K562 (cell line): Measurements from ENCODE around the gene SREBF1. TPM values are rescaled to one million over a fixed set of nuclear protein-coding genes. Genes with fewer than 3 reads are reported as not detected.

ENCODE experiments used
- AFF4 ChIP-seq: sonication (generic); formaldehyde crosslinking; IDR thresholded peaks from 2 replicates; pipeline ENCODE4 v1.8.0; 2023; ENCODE audit warnings: mild to moderate bottlenecking, missing genetic modification reagents
- ARID1B ChIP-seq: fragments of 450-650 bp; IDR thresholded peaks from 2 replicates; pipeline ENCODE4 v1.6.1; 2016; ENCODE audit warnings: antibody characterized with exemption, mild to moderate bottlenecking, inconsistent platforms
- DMBX1 ChIP-seq: fragments of 250-450 bp; sonication (Bioruptor Pico); IDR thresholded peaks from 2 replicates; pipeline ENCODE4 v1.8.0; 2022; ENCODE audit warnings: inconsistent platforms, mild to moderate bottlenecking, moderate library complexity, borderline replicate concordance
- GATA2 ChIP-seq: sonication (generic); formaldehyde crosslinking; IDR thresholded peaks from 2 replicates; pipeline ENCODE4 v1.4.0; 2020; ENCODE audit warnings: mild to moderate bottlenecking, missing genetic modification reagents
- HMBOX1 ChIP-seq: sonication (generic); IDR thresholded peaks from 2 replicates; pipeline ENCODE4 v1.6.1; 2016
- MYC ChIP-seq, 2 experiments: fragments of 250-450 bp in 1 of 2; sonication (Bioruptor Pico) in 1 of 2; IDR thresholded peaks; 2 replicates each; pipeline versions ENCODE4 v1.5.1 to v1.6.1; 2012 to 2021; ENCODE audit warnings: low read depth in 2 of 2, borderline replicate concordance in 1 of 2, improper control_type of control experiment in 1 of 2, low read length in 1 of 2, mild to moderate bottlenecking in 1 of 2, moderate library complexity in 1 of 2
- NFXL1 ChIP-seq: fragments of 450-650 bp; formaldehyde crosslinking; IDR thresholded peaks from 2 replicates; pipeline ENCODE4 v1.4.0; 2021; ENCODE audit warnings: mild to moderate bottlenecking
- NR2C2 ChIP-seq, 2 experiments: fragments of 200-800 bp in 1 of 2; sonication (Bioruptor generic) in 1 of 2; sonication (generic) in 1 of 2; formaldehyde crosslinking in 1 of 2; IDR thresholded peaks; 2 replicates each; pipeline versions ENCODE4 v1.6.1 to v1.8.0; 2016 to 2022; ENCODE audit warnings: mild to moderate bottlenecking in 1 of 2, missing compliant biosample characterization in 1 of 2, missing genetic modification characterization in 1 of 2, missing genetic modification reagents in 1 of 2
- OTX1 ChIP-seq: fragments of 450-650 bp; formaldehyde crosslinking; IDR thresholded peaks from 2 replicates; pipeline ENCODE4 v1.4.0; 2022; ENCODE audit warnings: mild to moderate bottlenecking
- PHF8 ChIP-seq: fragments of 200-600 bp; sonication (generic); IDR thresholded peaks from 2 replicates; pipeline ENCODE4 v1.6.1; 2012; ENCODE audit warnings: mixed run types, mild to moderate bottlenecking, inconsistent platforms, low read length, moderate library complexity, borderline replicate concordance
- RBFOX2 ChIP-seq: fragments of 200-400 bp; formaldehyde crosslinking; IDR thresholded peaks from 2 replicates; pipeline ENCODE4 v1.6.1; 2017; ENCODE audit warnings: low read depth, mild to moderate bottlenecking, low read length, moderate library complexity
- SP2 ChIP-seq: IDR thresholded peaks from 2 replicates; pipeline ENCODE4 v1.6.1; 2011; ENCODE audit warnings: mild to moderate bottlenecking, low read depth, low read length, moderate library complexity; ENCODE audit not compliant: poor library complexity, severe bottlenecking; ENCODE audit errors: extremely low read depth
- TAF1 ChIP-seq: IDR thresholded peaks from 2 replicates; pipeline ENCODE4 v1.6.1; 2011; ENCODE audit warnings: mild to moderate bottlenecking, low read length, moderate library complexity; ENCODE audit not compliant: insufficient read depth, control insufficient read depth, severe bottlenecking; ENCODE audit errors: extremely low read depth
- TAF9B ChIP-seq: fragments of 450-650 bp; IDR thresholded peaks from 2 replicates; pipeline ENCODE4 v1.6.1; 2018; ENCODE audit warnings: mild to moderate bottlenecking; ENCODE audit not compliant: partially characterized antibody
- THRB ChIP-seq: fragments of 450-650 bp; formaldehyde crosslinking; conservative IDR thresholded peaks from 2 replicates; pipeline ENCODE4 v1.4.0; 2022; ENCODE audit warnings: mild to moderate bottlenecking, missing genetic modification characterization
- TOE1 ChIP-seq, 2 experiments: fragments of 450-650 bp in 1 of 2; sonication (generic) in 1 of 2; formaldehyde crosslinking in 1 of 2; IDR thresholded peaks; 2 replicates each; pipeline versions ENCODE4 v1.7.1 to v1.8.0; 2016 to 2022; ENCODE audit warnings: borderline replicate concordance in 2 of 2, mild to moderate bottlenecking in 2 of 2, antibody characterized with exemption in 1 of 2, inconsistent platforms in 1 of 2, low read depth in 1 of 2, missing genetic modification reagents in 1 of 2, moderate library complexity in 1 of 2
- ZC3H4 ChIP-seq: sonication (generic); formaldehyde crosslinking; IDR thresholded peaks from 2 replicates; pipeline ENCODE4 v1.9.0; 2021; ENCODE audit warnings: missing genetic modification reagents, borderline replicate concordance
- ZFP36 ChIP-seq: fragments of 150-350 bp; IDR thresholded peaks from 2 replicates; pipeline ENCODE4 v1.6.1; 2018; ENCODE audit warnings: low read length, low read depth; ENCODE audit not compliant: partially characterized antibody
- ZNF3 ChIP-seq: fragments of 250-450 bp; sonication (Bioruptor Pico); IDR thresholded peaks from 2 replicates; pipeline ENCODE4 v1.5.0; 2021; ENCODE audit warnings: mild to moderate bottlenecking, moderate library complexity
- polyA plus RNA-seq, 8 experiments: library from polyadenylated mRNA; depleted of rRNA in 4 of 8; stranded (reverse) in 5 of 8; unstranded in 3 of 8; fragments of >200 nt; fragmentation: Nextera tagmentation in 2 of 8; fragmentation: Illumina TruSeq in 1 of 8; extraction: Ambion mirVana in 2 of 8; extraction: Trizol in 1 of 8; gene quantifications; 2 replicates each; pipeline versions ENCODE4 v1.2.1 to v1.2.3, GENCODE V29; 2011 to 2014; ENCODE audit warnings: inconsistent platforms in 1 of 8, missing spikeins in 1 of 8
- total RNA-seq, 7 experiments: library from RNA; depleted of rRNA in 6 of 7; stranded (reverse); fragments of >200 nt in 6 of 7; fragmentation: Illumina TruSeq in 2 of 7; extraction: Trizol in 2 of 7; gene quantifications; 2 replicates each; pipeline versions ENCODE4 v1.2.1 to v1.2.3, GENCODE V29; 2011 to 2021; ENCODE audit warnings: low replicate concordance in 1 of 7

The SREBF1 gene
- total and polyA plus RNA-seq, 9 of the 15 experiments (the other 6 are each of a cell fraction or from before 2014, with no cell fraction given) = 1.6 to 169 (median 69.4) TPM

GRCh38 chr17:17824119-17824782 lies 12.5 kb downstream of the SREBF1 start (continued):
- no peak for TF ChIP-seq THRB (CRISPR knock-in tag)
- TF ChIP-seq AFF4 (CRISPR knock-in tag) = peak; percentile 14; the same call in 1 of the 2 replicates
- no peak for TF ChIP-seq TOE1 (IDR thresholded peaks at IDR 0.05; ENCODE audit: borderline replicate concordance)
- no peak for TF ChIP-seq TOE1 (CRISPR knock-in tag; IDR thresholded peaks at IDR 0.05; ENCODE audit: borderline replicate concordance, low read depth)
- TF ChIP-seq TAF9B = no peak
- TF ChIP-seq MYC (IDR thresholded peaks at IDR 0.05; ENCODE audit: low read depth, low read length) = no peak; the same call in 1 of the 2 replicates
- peak; percentile 64; the same call in 1 of the 2 replicates for TF ChIP-seq MYC (CRISPR knock-in tag; IDR thresholded peaks at IDR 0.05; ENCODE audit: borderline replicate concordance, low read depth)
- TF ChIP-seq OTX1 (CRISPR knock-in tag) = no peak
- TF ChIP-seq DMBX1 = peak; percentile 40; the same call in 1 of the 2 replicates
- no peak for TF ChIP-seq NR2C2 (CRISPR knock-in tag; IDR thresholded peaks at IDR 0.05)
- TF ChIP-seq NR2C2 (tag; IDR thresholded peaks at IDR 0.05) = peak; percentile 52; the same call in 1 of the 2 replicates
- 0 out of 2 replicates have a peak, but pooled peaks have one; percentile 41 for TF ChIP-seq RBFOX2
- TF ChIP-seq SP2 = no peak
- TF ChIP-seq ZFP36 = no peak
- no peak for TF ChIP-seq HMBOX1
- TF ChIP-seq ZC3H4 (CRISPR knock-in tag) = no peak
- no peak for TF ChIP-seq NFXL1 (CRISPR knock-in tag)
- no peak; the same call in 1 of the 2 replicates for TF ChIP-seq PHF8
- 0 out of 2 replicates have a peak, but pooled peaks have one; percentile 25 for TF ChIP-seq GATA2 (CRISPR knock-in tag)
- no peak for TF ChIP-seq ZNF3 (CRISPR knock-in tag)
- TF ChIP-seq ARID1B = no peak
- TF ChIP-seq TAF1 = no peak
